ENCODE measurements around the gene TMCC2. TPM values are rescaled to one million over a fixed set of nuclear protein-coding genes. Genes with fewer than 3 reads are reported as not detected.
"Not testable (repeated sequence)": the region's sequence is repeated elsewhere in the genome, so short reads cannot be mapped to it uniquely, and the experiment has no call there.

The TMCC2 gene
- total RNA-seq, 1 donor from 2014 or later, result 6.8 TPM

- no peak for DNase-seq (ENCODE audit: low spot score in 2 of 2, unreplicated experiment in 2 of 2)
- Mint-ChIP-seq H3K27me3 (ENCODE audit: low read depth) (no peaks in the 10 kb centered on the region), H3K36me3 (peaks cover 2% of the 10 kb centered on the region), H3K4me1 (peaks cover 5% of the 10 kb centered on the region), H3K27ac (no peak overlapping the region), H3K4me3 (no peak overlapping the region), H3K9me3 (no peaks in the 10 kb centered on the region)
- no peak for TF ChIP-seq CTCF (IDR thresholded peaks at IDR 0.05; ENCODE audit: unreplicated experiment)
Measured at GRCh38 chr1:205274041-205274691, 46.4 kb downstream of the TMCC2 start.

DNA sequence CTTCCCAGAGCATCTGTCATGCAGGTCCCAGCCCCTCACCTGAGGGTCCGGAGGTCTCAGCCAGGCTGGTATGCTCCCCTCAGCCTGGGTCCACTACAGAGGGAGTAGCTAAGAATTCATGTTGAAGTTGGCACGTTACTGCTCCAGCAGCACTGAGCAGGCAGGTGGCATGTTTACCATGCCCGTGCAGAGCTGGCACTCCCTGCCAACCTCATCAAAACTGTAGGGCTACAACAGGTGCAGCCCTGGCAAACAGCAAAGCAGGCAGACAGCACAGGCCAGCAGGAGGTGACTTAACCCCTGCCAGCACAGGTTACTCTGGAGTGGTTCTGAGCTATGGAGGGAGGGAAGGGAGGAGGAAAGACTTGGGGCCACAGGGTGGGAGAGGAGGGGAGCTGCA is 47.4 kb downstream of the TMCC2 start:
- no peak for DNase-seq (ENCODE audit: low spot score in 2 of 2, unreplicated experiment in 2 of 2)
- no peaks in the 10 kb centered on the region for H3K9me3 Mint-ChIP-seq
- no peaks in the 10 kb centered on the region for H3K27me3 Mint-ChIP-seq (ENCODE audit: low read depth)
- H3K4me1 Mint-ChIP-seq, result peaks cover 5% of the 10 kb centered on the region
- no peak for TF ChIP-seq CTCF (IDR thresholded peaks at IDR 0.05; ENCODE audit: unreplicated experiment)
- no peak overlapping the region for H3K4me3 Mint-ChIP-seq
- H3K27ac Mint-ChIP-seq, result no peak overlapping the region
- peaks cover 2% of the 10 kb centered on the region for H3K36me3 Mint-ChIP-seq

GRCh38 chr1:205275916-205276688 is 48.4 kb downstream of the TMCC2 start:
- no peaks in the 10 kb centered on the region for H3K9me3 Mint-ChIP-seq
- H3K4me1 Mint-ChIP-seq, result peaks cover 5% of the 10 kb centered on the region
- no peaks in the 10 kb centered on the region for H3K27me3 Mint-ChIP-seq (ENCODE audit: low read depth)
- H3K36me3 Mint-ChIP-seq, result no peaks in the 10 kb centered on the region
- H3K27ac Mint-ChIP-seq, result no peak overlapping the region
- no peak for TF ChIP-seq CTCF (IDR thresholded peaks at IDR 0.05; ENCODE audit: unreplicated experiment)
- H3K4me3 Mint-ChIP-seq, result no peak overlapping the region
- DNase-seq (ENCODE audit: low spot score in 2 of 2, unreplicated experiment in 2 of 2), result no peak

- no peaks in the 10 kb centered on the region for H3K36me3 Mint-ChIP-seq
- H3K27me3 Mint-ChIP-seq (ENCODE audit: low read depth), result no peaks in the 10 kb centered on the region
- TF ChIP-seq CTCF (IDR thresholded peaks at IDR 0.05; ENCODE audit: unreplicated experiment), result no peak
- no peaks in the 10 kb centered on the region for H3K9me3 Mint-ChIP-seq
- H3K4me3 Mint-ChIP-seq, result no peak overlapping the region
- no peak for DNase-seq (ENCODE audit: low spot score in 2 of 2, unreplicated experiment in 2 of 2)
- H3K27ac Mint-ChIP-seq, result no peak overlapping the region
- H3K4me1 Mint-ChIP-seq, result peaks cover 5% of the 10 kb centered on the region
Measured at GRCh38 chr1:205276689-205277065, 48.9 kb downstream of the TMCC2 start.

DNA sequence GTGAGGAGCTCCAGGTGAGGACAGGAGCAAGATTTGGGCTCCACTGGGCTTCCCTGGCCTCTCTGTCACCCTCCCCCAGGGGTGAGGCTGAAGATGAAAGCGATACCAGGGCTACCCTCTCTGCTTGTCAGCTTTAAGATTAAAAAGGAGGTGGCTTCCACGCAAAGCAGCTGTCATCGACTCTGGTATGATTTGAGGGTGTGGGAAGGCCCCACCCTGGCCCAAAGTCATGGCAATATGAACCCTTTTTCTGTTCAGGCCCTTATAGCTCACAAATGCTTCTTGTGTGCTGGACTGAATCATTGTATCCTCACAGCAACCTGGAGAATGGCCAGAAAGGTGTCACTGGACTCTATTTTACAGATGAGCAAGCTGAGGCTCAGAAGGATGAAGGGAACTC is 52.2 kb downstream of the TMCC2 start:
- no peaks in the 10 kb centered on the region for H3K27me3 Mint-ChIP-seq (ENCODE audit: low read depth)
- TF ChIP-seq CTCF (IDR thresholded peaks at IDR 0.05; ENCODE audit: unreplicated experiment), result no peak
- peaks cover 9% of the 10 kb centered on the region for H3K4me1 Mint-ChIP-seq
- no peaks in the 10 kb centered on the region for H3K9me3 Mint-ChIP-seq
- no peak for DNase-seq (ENCODE audit: low spot score in 2 of 2, unreplicated experiment in 2 of 2)
- H3K36me3 Mint-ChIP-seq, result no peaks in the 10 kb centered on the region
- H3K27ac Mint-ChIP-seq, result no peak overlapping the region
- H3K4me3 Mint-ChIP-seq, result no peak overlapping the region

DNA sequence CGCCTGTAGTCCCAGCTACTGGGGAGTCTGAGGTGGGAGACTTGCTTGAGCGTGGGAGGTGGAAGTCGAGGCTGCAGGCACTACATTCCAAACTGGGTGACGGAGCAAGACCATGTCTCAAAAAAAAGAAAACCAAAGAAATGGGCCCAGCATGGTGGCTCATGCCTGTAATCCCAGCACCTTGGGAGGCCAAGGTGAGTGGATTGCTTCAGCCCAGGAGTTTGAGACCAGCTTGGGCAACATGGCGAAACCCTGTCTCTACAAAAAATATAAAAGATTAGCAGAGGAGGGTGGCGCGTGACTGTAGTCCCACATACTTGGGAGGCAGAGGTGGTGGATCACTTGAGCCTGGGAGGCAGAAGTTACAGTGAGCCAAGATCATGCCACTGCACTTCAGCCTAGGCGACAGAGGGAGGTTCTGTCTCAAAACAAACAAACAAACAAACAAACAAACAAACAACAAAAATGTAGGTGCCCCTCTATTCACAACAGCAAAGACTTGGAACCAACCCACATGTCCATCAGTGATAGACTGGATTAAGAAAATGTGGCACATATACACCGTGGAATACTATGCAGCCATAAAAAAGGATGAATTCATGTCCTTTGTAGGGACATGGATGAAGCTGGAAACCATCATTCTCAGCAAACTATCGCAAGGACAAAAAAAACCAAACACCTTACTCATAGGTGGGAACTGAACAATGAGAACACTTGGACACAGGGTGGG is 53.1 kb downstream of the TMCC2 start:
- H3K27me3 Mint-ChIP-seq (ENCODE audit: low read depth); H3K36me3 Mint-ChIP-seq; DNase-seq (ENCODE audit: low spot score in 2 of 2, unreplicated experiment in 2 of 2); H3K9me3 Mint-ChIP-seq; H3K27ac Mint-ChIP-seq; H3K4me3 Mint-ChIP-seq: not testable (repeated sequence)
- peaks cover 15% of the 10 kb centered on the region for H3K4me1 Mint-ChIP-seq
